Measurements from ENCODE around the gene RNF175. TPM values are rescaled to one million over a fixed set of nuclear protein-coding genes. Genes with fewer than 3 reads are reported as not detected.
A peak's percentile ranks its signal among the peaks of the same experiment; 100 is the strongest.

The RNF175 gene
- total RNA-seq, 2 experiments from 2014 or later, result not detected

DNA sequence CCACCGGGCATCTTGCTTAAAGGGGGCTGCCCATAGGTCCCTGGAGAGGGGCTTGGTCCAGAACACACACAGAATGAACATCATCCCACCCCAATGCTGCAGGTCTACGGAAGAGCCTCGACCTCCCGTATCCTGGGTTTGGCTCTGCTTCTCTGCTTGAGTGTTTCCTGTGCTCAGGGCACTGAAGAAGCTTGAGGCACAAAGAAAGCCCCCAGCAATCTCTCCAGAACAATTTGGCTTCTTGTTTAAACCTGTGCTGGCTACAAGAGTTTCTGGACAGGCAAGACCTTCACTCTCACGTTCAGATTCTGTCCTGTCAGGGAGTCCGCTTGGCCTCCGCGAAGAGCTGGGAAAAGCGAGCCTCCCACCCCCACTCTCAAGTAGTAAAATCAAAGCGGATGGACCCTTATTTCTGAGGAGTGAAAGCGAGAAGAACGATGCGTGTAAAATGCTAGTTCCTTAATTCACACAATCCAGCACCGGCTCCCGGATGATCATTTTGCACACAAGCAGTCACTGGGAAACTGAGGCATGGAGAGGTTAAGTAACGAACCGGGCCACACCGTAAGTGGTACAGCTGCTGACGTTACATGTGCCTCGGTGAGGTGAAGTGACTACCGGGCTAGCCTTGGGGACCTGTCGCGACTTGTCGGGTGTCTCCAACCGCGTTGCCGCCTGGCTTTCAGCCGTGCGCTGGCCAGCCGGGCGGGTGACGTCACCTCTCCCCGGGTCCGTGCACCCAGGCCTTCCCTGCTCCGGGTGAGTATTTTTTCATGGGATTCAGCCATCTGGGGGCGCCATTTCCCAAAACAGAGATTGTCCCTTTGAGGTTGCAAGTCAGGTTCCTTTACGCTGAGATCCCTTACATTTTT is 32.2 kb upstream of the RNF175 start:
- peak; percentile 35 for ATAC-seq
- peaks cover 41% of the 10 kb centered on the region for H3K4me1 Mint-ChIP-seq (ENCODE audit: low read depth)
- intact Hi-C loops (cut with micrococcal nuclease), result loop anchor here (2.0 kb wide), 1 partner anchor 15 kb away; no protein-coding TSS in a partner anchor
- TF ChIP-seq, protein P1, sequence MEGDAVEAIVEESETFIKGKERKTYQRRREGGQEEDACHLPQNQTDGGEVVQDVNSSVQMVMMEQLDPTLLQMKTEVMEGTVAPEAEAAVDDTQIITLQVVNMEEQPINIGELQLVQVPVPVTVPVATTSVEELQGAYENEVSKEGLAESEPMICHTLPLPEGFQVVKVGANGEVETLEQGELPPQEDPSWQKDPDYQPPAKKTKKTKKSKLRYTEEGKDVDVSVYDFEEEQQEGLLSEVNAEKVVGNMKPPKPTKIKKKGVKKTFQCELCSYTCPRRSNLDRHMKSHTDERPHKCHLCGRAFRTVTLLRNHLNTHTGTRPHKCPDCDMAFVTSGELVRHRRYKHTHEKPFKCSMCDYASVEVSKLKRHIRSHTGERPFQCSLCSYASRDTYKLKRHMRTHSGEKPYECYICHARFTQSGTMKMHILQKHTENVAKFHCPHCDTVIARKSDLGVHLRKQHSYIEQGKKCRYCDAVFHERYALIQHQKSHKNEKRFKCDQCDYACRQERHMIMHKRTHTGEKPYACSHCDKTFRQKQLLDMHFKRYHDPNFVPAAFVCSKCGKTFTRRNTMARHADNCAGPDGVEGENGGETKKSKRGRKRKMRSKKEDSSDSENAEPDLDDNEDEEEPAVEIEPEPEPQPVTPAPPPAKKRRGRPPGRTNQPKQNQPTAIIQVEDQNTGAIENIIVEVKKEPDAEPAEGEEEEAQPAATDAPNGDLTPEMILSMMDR (IDR thresholded peaks at IDR 0.05), result peak; percentile 26
- H3K9me3 Mint-ChIP-seq, result no peaks in the 10 kb centered on the region
- peaks cover 71% of the 10 kb centered on the region for H3K27me3 Mint-ChIP-seq
- no peak overlapping the region for H3K27ac Mint-ChIP-seq
- H3K4me3 Mint-ChIP-seq, result peak overlapping the region; percentile 52
- no peaks in the 10 kb centered on the region for H3K36me3 Mint-ChIP-seq (ENCODE audit: low read depth)
- ChIA-PET POLR2A (interaction anchor here (0.5 kb wide), 1 partner anchor 102 kb away, joined by 3 read pairs; no protein-coding TSS in a partner anchor), CTCF (interaction anchor here (1.1 to 2.4 kb wide), 5 partner anchors 11 to 244 kb away, joined by 3 to 5 read pairs (median 3); no protein-coding TSS in a partner anchor)
- peak; percentile 73 for DNase-seq

- Mint-ChIP-seq H3K4me1 (ENCODE audit: low read depth) (peaks cover 41% of the 10 kb centered on the region), H3K4me3 (peak overlapping the region; percentile 52), H3K36me3 (ENCODE audit: low read depth) (no peaks in the 10 kb centered on the region), H3K9me3 (no peaks in the 10 kb centered on the region), H3K27me3 (peaks cover 70% of the 10 kb centered on the region), H3K27ac (no peak overlapping the region)
- ATAC-seq (peak; percentile 64), DNase-seq (peak; percentile 56)
- intact Hi-C loops (cut with micrococcal nuclease), result no loop called here
- ChIA-PET POLR2A (interaction anchor here (0.8 kb wide), 1 partner anchor 275 kb away, joined by 3 read pairs; no protein-coding TSS in a partner anchor), CTCF (interaction anchor here (0.7 to 2.4 kb wide), 10 partner anchors 10 to 445 kb away, joined by 3 to 8 read pairs (median 3); no protein-coding TSS in a partner anchor)
- TF ChIP-seq, protein P1 (IDR thresholded peaks at IDR 0.05), result no peak
Measured at GRCh38 chr4:153790962-153791551, 31.2 kb upstream of the RNF175 start.

DNA sequence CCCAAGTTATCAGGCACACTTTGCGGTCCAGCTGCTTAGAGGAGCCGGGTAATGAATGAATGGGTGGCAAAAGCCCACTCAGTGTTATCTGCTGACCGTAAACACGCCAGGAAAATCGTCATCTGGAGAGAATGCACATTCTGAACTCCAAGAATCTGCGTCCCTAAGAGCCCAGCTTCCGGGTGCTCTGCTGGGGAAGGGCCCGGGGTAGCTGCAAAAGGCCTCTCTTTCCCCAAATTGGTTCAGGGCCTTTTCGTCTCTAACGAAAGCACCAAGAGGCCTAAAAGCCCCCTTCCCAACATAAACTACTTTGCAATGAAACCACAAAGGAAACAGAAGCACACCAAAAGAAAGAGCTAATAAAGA is 30.7 kb upstream of the RNF175 start:
- H3K36me3 Mint-ChIP-seq (ENCODE audit: low read depth), result no peaks in the 10 kb centered on the region
- ChIA-PET POLR2A (interaction anchor here (0.8 kb wide), 1 partner anchor 275 kb away, joined by 3 read pairs; no protein-coding TSS in a partner anchor), CTCF (interaction anchor here (0.7 to 2.4 kb wide), 9 partner anchors 9 to 445 kb away, joined by 3 to 8 read pairs (median 3); no protein-coding TSS in a partner anchor)
- ATAC-seq (no peak), DNase-seq (no peak)
- intact Hi-C loops (cut with micrococcal nuclease), result no loop called here
- H3K27me3 Mint-ChIP-seq, result peaks cover 70% of the 10 kb centered on the region
- H3K4me1 Mint-ChIP-seq (ENCODE audit: low read depth), result peaks cover 41% of the 10 kb centered on the region
- H3K4me3 Mint-ChIP-seq, result no peak overlapping the region
- no peaks in the 10 kb centered on the region for H3K9me3 Mint-ChIP-seq
- no peak overlapping the region for H3K27ac Mint-ChIP-seq
- TF ChIP-seq, protein P1 (IDR thresholded peaks at IDR 0.05), result no peak

- intact Hi-C loops (cut with micrococcal nuclease), result loop anchor here (5.0 kb wide), 1 partner anchor 227 kb away; no protein-coding TSS in a partner anchor
- H3K4me1 Mint-ChIP-seq (ENCODE audit: low read depth), result peaks cover 41% of the 10 kb centered on the region
- ATAC-seq, result no peak
- ChIA-PET POLR2A (interaction anchor here (0.8 kb wide), 1 partner anchor 276 kb away, joined by 3 read pairs; no protein-coding TSS in a partner anchor), CTCF (interaction anchor here (1.0 to 2.4 kb wide), 5 partner anchors 9 to 237 kb away, joined by 3 to 8 read pairs (median 3); no protein-coding TSS in a partner anchor)
- H3K9me3 Mint-ChIP-seq, result no peaks in the 10 kb centered on the region
- no peak overlapping the region for H3K27ac Mint-ChIP-seq
- DNase-seq, result peak; percentile 9
- no peaks in the 10 kb centered on the region for H3K36me3 Mint-ChIP-seq (ENCODE audit: low read depth)
- TF ChIP-seq, protein P1 (IDR thresholded peaks at IDR 0.05), result no peak
- peaks cover 70% of the 10 kb centered on the region for H3K27me3 Mint-ChIP-seq
- H3K4me3 Mint-ChIP-seq, result no peak overlapping the region
Measured at GRCh38 chr4:153789741-153790499, 30.1 kb upstream of the RNF175 start.
